Neural cell (in vitro differentiated cells): Measurements from ENCODE around the gene TBC1D8. TPM values are rescaled to one million over a fixed set of nuclear protein-coding genes. Genes with fewer than 3 reads are reported as not detected.

ENCODE experiments used
- H2AFZ ChIP-seq: fragments of 200-600, 300-800 bp; sonication (generic), shearing (Covaris generic); 2 replicates; pipeline ENCODE4 v1.6.0; 2014; ENCODE audit warnings: low read depth, mild to moderate bottlenecking, antibody characterized with exemption, low read length, moderate library complexity
- H3F3A ChIP-seq: fragments of 200-600 bp; shearing (Covaris generic); 2 replicates; pipeline ENCODE4 v1.6.1; 2016; ENCODE audit warnings: mild to moderate bottlenecking, moderate library complexity, mixed read lengths, antibody characterized with exemption, low read length; ENCODE audit not compliant: insufficient read depth, poor library complexity, severe bottlenecking
- H3K27ac ChIP-seq: fragments of 200-600, 300-800 bp; sonication (generic), shearing (Covaris generic); 2 replicates; pipeline ENCODE4 v1.5.1; 2014; ENCODE audit warnings: mild to moderate bottlenecking, low read length, moderate library complexity
- H3K27me3 ChIP-seq: fragments of 300-800, 200-600 bp; sonication (generic), shearing (Covaris generic); 2 replicates; pipeline ENCODE4 v1.6.0; 2014; ENCODE audit warnings: mild to moderate bottlenecking, low read depth, low read length, moderate library complexity; ENCODE audit not compliant: insufficient read depth
- H3K36me3 ChIP-seq: fragments of 300-800, 200-600 bp; sonication (generic), shearing (Covaris generic); 2 replicates; pipeline ENCODE4 v1.5.1; 2014; ENCODE audit warnings: mild to moderate bottlenecking, antibody characterized with exemption, low read length, moderate library complexity; ENCODE audit not compliant: insufficient read depth
- H3K4me2 ChIP-seq: fragments of 300-800, 200-600 bp; sonication (generic), shearing (Covaris generic); 2 replicates; pipeline ENCODE4 v1.6.0; 2014; ENCODE audit warnings: mild to moderate bottlenecking, low read length
- H3K4me3 ChIP-seq: fragments of 300-800, 200-600 bp; sonication (generic), shearing (Covaris generic); 2 replicates; pipeline ENCODE4 v1.5.1; 2014; ENCODE audit warnings: mild to moderate bottlenecking, low read length, moderate library complexity
- H3K79me2 ChIP-seq: fragments of 200-600 bp; shearing (Covaris generic); replicated peaks from 2 replicates; pipeline ENCODE4 v1.6.0; 2014; ENCODE audit warnings: mild to moderate bottlenecking, low read length, moderate library complexity; ENCODE audit not compliant: insufficient read depth
- H3K9ac ChIP-seq: fragments of 300-800, 200-600 bp; sonication (generic), shearing (Covaris generic); 2 replicates; pipeline ENCODE4 v1.6.1; 2016; ENCODE audit warnings: mild to moderate bottlenecking, low read length, mixed read lengths
- H3K9me2 ChIP-seq: fragments of 200-600 bp; shearing (Covaris generic); 2 replicates; pipeline ENCODE4 v1.6.1; 2016; ENCODE audit warnings: mild to moderate bottlenecking, low read length, mixed read lengths; ENCODE audit not compliant: insufficient read depth
- H3K9me3 ChIP-seq: fragments of 200-600, 300-800 bp; sonication (generic), shearing (Covaris generic); 2 replicates; pipeline ENCODE4 v1.6.1; 2016; ENCODE audit warnings: mild to moderate bottlenecking, mixed run types, low read length, moderate library complexity, mixed read lengths
- H4K20me1 ChIP-seq: fragments of 200-600 bp; shearing (Covaris generic); 2 replicates; pipeline ENCODE4 v1.6.1; 2016; ENCODE audit warnings: mild to moderate bottlenecking, mixed run types; ENCODE audit not compliant: insufficient read depth
- CTCF ChIP-seq: fragments of 450-650 bp; IDR thresholded peaks from 2 replicates; pipeline ENCODE4 v1.5.1; 2014; ENCODE audit warnings: antibody characterized with exemption, mild to moderate bottlenecking, moderate library complexity; ENCODE audit not compliant: poor library complexity, severe bottlenecking
- EP300 ChIP-seq: fragments of 450-650 bp; conservative IDR thresholded peaks from 2 replicates; pipeline ENCODE4 v1.6.1; 2014; ENCODE audit warnings: antibody characterized with exemption, mild to moderate bottlenecking, moderate library complexity; ENCODE audit not compliant: poor library complexity, severe bottlenecking
- EZH2 ChIP-seq: fragments of 200-600, 300-800 bp; shearing (Covaris generic), sonication (generic); IDR thresholded peaks from 2 replicates; pipeline ENCODE4 v1.6.1; 2014; ENCODE audit warnings: antibody characterized with exemption, low read length, borderline replicate concordance, mild to moderate bottlenecking; ENCODE audit not compliant: insufficient read depth, poor library complexity, severe bottlenecking
- MXI1 ChIP-seq: fragments of 450-650 bp; conservative IDR thresholded peaks from 2 replicates; pipeline ENCODE4 v1.6.1; 2014; ENCODE audit warnings: antibody characterized with exemption, mild to moderate bottlenecking; ENCODE audit not compliant: poor library complexity, severe bottlenecking
- POLR2AphosphoS5 ChIP-seq: IDR thresholded peaks from 2 replicates; pipeline ENCODE4 v1.6.1; 2012
- RAD21 ChIP-seq: fragments of 450-650 bp; conservative IDR thresholded peaks from 2 replicates; pipeline ENCODE4 v1.6.1; 2014; ENCODE audit warnings: antibody characterized with exemption, mild to moderate bottlenecking, moderate library complexity
- REST ChIP-seq: IDR thresholded peaks from 2 replicates; pipeline ENCODE4 v1.6.1; 2012; ENCODE audit warnings: borderline replicate concordance
- SMC3 ChIP-seq: fragments of 450-650 bp; conservative IDR thresholded peaks from 2 replicates; pipeline ENCODE4 v1.6.1; 2014; ENCODE audit warnings: antibody characterized with exemption, mild to moderate bottlenecking, moderate library complexity; ENCODE audit not compliant: poor library complexity
- TAF1 ChIP-seq: IDR thresholded peaks from 2 replicates; pipeline ENCODE4 v1.6.1; 2012; ENCODE audit warnings: low read depth
- polyA plus RNA-seq: library from polyadenylated mRNA; depleted of rRNA; stranded (reverse); fragments of >200 nt; gene quantifications from 2 replicates; pipeline ENCODE4 v1.2.3, GENCODE V29; 2014

TBC1D8 gene
- polyA plus RNA-seq, 1 donor from 2014 or later = 5.3 TPM

- H3F3A ChIP-seq = no peaks in the 10 kb centered on the region
- no peak overlapping the region for H3K4me2 ChIP-seq
- H4K20me1 ChIP-seq = no peaks in the 10 kb centered on the region
- H3K4me3 ChIP-seq = no peak overlapping the region
- H3K79me2 ChIP-seq = no peaks in the 10 kb centered on the region
- H3K36me3 ChIP-seq = no peaks in the 10 kb centered on the region
- H3K27ac ChIP-seq = no peak overlapping the region
- H3K27me3 ChIP-seq = no peaks in the 10 kb centered on the region
- H2AFZ ChIP-seq = no peak overlapping the region
- TF ChIP-seq SMC3 (no peak), CTCF (no peak), POLR2AphosphoS5 (no peak), REST (no peak), EP300 (no peak), EZH2 (no peak), TAF1 (no peak), MXI1 (no peak), RAD21 (no peak)
- no peaks in the 10 kb centered on the region for H3K9me2 ChIP-seq
- no peak overlapping the region for H3K9ac ChIP-seq
- no peaks in the 10 kb centered on the region for H3K9me3 ChIP-seq
Measured at GRCh38 chr2:101064868-101065549, 86.2 kb downstream of the TBC1D8 start.

- no peak overlapping the region for H3K4me3 ChIP-seq
- H3K9me2 ChIP-seq = no peaks in the 10 kb centered on the region
- H2AFZ ChIP-seq = no peak overlapping the region
- no peaks in the 10 kb centered on the region for H3K79me2 ChIP-seq
- H3K9me3 ChIP-seq = no peaks in the 10 kb centered on the region
- H3K27ac ChIP-seq = no peak overlapping the region
- H3K9ac ChIP-seq = no peak overlapping the region
- H3K27me3 ChIP-seq = no peaks in the 10 kb centered on the region
- no peak overlapping the region for H3K4me2 ChIP-seq
- H4K20me1 ChIP-seq = no peaks in the 10 kb centered on the region
- H3K36me3 ChIP-seq = no peaks in the 10 kb centered on the region
- no peaks in the 10 kb centered on the region for H3F3A ChIP-seq
- TF ChIP-seq REST = no peak
- TF ChIP-seq RAD21 = no peak
- TF ChIP-seq SMC3 = no peak
- TF ChIP-seq TAF1 = no peak
- TF ChIP-seq EZH2 = no peak
- TF ChIP-seq MXI1 = no peak
- TF ChIP-seq EP300 = no peak
- no peak for TF ChIP-seq POLR2AphosphoS5
- TF ChIP-seq CTCF = no peak
Measured at GRCh38 chr2:101064505-101064867, 86.7 kb downstream of the TBC1D8 start.
